ENCODE data around the gene YAP1.

YAP1 gene

GRCh38 chr11:102109896-102110760, at the start of gene YAP1:
YAP1 (plus strand) TSS chr11:102110447; CDS start chr11:102110849, 402 bp downstream.
- DNase-seq: no peak

- no peak for DNase-seq
Measured at GRCh38 chr11:102061276-102061675, 49.0 kb upstream of the YAP1 start.

GRCh38 chr11:102062106-102062505, 48.1 kb upstream of the YAP1 start:
- DNase-seq: no peak

- DNase-seq: no peak
Measured at GRCh38 chr11:102064316-102064715, 45.9 kb upstream of the YAP1 start.

GRCh38 chr11:102070766-102071165, 39.5 kb upstream of the YAP1 start:
- no peak for DNase-seq

- DNase-seq: no peak
Measured at GRCh38 chr11:102071497-102072472, 38.5 kb upstream of the YAP1 start.

GRCh38 chr11:102073253-102073652, 37.0 kb upstream of the YAP1 start:
- DNase-seq: no peak

GRCh38 chr11:102079625-102080024, 30.6 kb upstream of the YAP1 start:
- no peak for DNase-seq

GRCh38 chr11:102081313-102081712, 28.9 kb upstream of the YAP1 start:
- no peak for DNase-seq

GRCh38 chr11:102085864-102086551, 24.2 kb upstream of the YAP1 start:
- no peak for DNase-seq

- DNase-seq: no peak
Measured at GRCh38 chr11:102097186-102097585, 13.1 kb upstream of the YAP1 start.

- no peak for DNase-seq
Measured at GRCh38 chr11:102099755-102100154, 10.5 kb upstream of the YAP1 start.

- no peak for DNase-seq
Measured at GRCh38 chr11:102108734-102109440, 1.4 kb upstream of the YAP1 start.

- no peak for DNase-seq
Measured at GRCh38 chr11:102110761-102111010, 439 bp downstream of the YAP1 start.

GRCh38 chr11:102111011-102111786, 952 bp downstream of the YAP1 start:
- DNase-seq: no peak

- no peak for DNase-seq
Measured at GRCh38 chr11:102111787-102112508, 1.7 kb downstream of the YAP1 start.

- DNase-seq: no peak
Measured at GRCh38 chr11:102112509-102112821, 2.2 kb downstream of the YAP1 start.

GRCh38 chr11:102114032-102114431, 3.8 kb downstream of the YAP1 start:
- no peak for DNase-seq

- no peak for DNase-seq
Measured at GRCh38 chr11:102115557-102115956, 5.3 kb downstream of the YAP1 start.

- DNase-seq: no peak
Measured at GRCh38 chr11:102116453-102117205, 6.4 kb downstream of the YAP1 start.
